H1 (cell line): ENCODE results near the gene ZFYVE19. TPM values are rescaled to one million over a fixed set of nuclear protein-coding genes. Genes with fewer than 3 reads are reported as not detected.
A peak's percentile ranks its signal among the peaks of the same experiment; 100 is the strongest.

ENCODE experiments used
- ATF3 ChIP-seq: IDR thresholded peaks from 2 replicates; pipeline ENCODE4 v1.6.1; 2011; ENCODE audit warnings: low read depth, mild to moderate bottlenecking, low read length; ENCODE audit not compliant: insufficient read depth
- E2F6 ChIP-seq: IDR thresholded peaks from 2 replicates; pipeline ENCODE4 v1.6.1; 2012; ENCODE audit warnings: inconsistent platforms
- KDM4A ChIP-seq: IDR thresholded peaks from one replicate; pipeline ENCODE4 v1.7.1; 2012; ENCODE audit warnings: low read depth, mild to moderate bottlenecking, moderate library complexity, low read length, inconsistent platforms; ENCODE audit not compliant: severe bottlenecking
- POLR2A ChIP-seq, 2 experiments: IDR thresholded peaks; 1 replicate in 1 of 2; 2 replicates in 1 of 2; pipeline ENCODE4 v1.6.1; 2011; ENCODE audit warnings: low read depth in 2 of 2, low read length in 2 of 2, mild to moderate bottlenecking in 2 of 2; ENCODE audit errors: control extremely low read depth in 1 of 2
- POLR2AphosphoS5 ChIP-seq: IDR thresholded peaks from 2 replicates; pipeline ENCODE4 v1.6.1; 2011; ENCODE audit warnings: low read depth, low read length
- polyA plus RNA-seq, 7 experiments: library from polyadenylated mRNA; depleted of rRNA in 3 of 7; stranded (reverse) in 5 of 7; unstranded in 2 of 7; fragments of >200 nt in 5 of 7; fragments of 200-250 nt in 2 of 7; gene quantifications; 1 replicate in 5 of 7; 2 replicates in 1 of 7; 4 replicates in 1 of 7; pipeline versions ENCODE4 v1.2.1 to v1.2.3, GENCODE V29; 2011 to 2013; ENCODE audit warnings: missing spikeins in 2 of 7, mixed read lengths in 2 of 7
- total RNA-seq: library from RNA; stranded (reverse); fragmentation: NEBNext Ultra II Directional; extraction: Animal tissue kit (Norgen Biotek cat#: 25700); gene quantifications from 2 replicates; pipeline ENCODE4 v1.2.1, GENCODE V29; 2021

The ZFYVE19 gene
- total and polyA plus RNA-seq, 2 of the 8 experiments (the other 6 are each of a cell fraction or from before 2014, with no cell fraction given), result 11.2 to 21.8 TPM

- peak; percentile 38 for TF ChIP-seq E2F6
- TF ChIP-seq POLR2AphosphoS5, result peak; percentile 70
- TF ChIP-seq KDM4A, result peak; percentile 78
- no peak for TF ChIP-seq ATF3
- TF ChIP-seq POLR2A (IDR thresholded peaks at IDR 0.05; ENCODE audit: control extremely low read depth in 1 of 2, low read depth in 2 of 2, low read length in 2 of 2), result peak; percentile 36 to 81
- TF ChIP-seq, all 59 proteins: peak for 10
Observed at GRCh38 chr15:40843885-40844695, 37.2 kb downstream of the ZFYVE19 start, which contains the start of gene SPINT1 (continued).
